OCI-M2 (cell line): ENCODE results near the gene LEKR1.
"Not testable (repeated sequence)": the region's sequence is repeated elsewhere in the genome, so short reads cannot be mapped to it uniquely, and the experiment has no call there.

ENCODE experiments used
- DNase-seq: peaks from one replicate; lab custom pipeline; 2025; ENCODE audit not compliant: unreplicated experiment; lab: John Stamatoyannopoulos, UW

Gene LEKR1

GRCh38 chr3:156897851-156898250, 71.7 kb downstream of the LEKR1 start:
- DNase-seq, result not testable (repeated sequence)

- DNase-seq, result no peak
Measured at GRCh38 chr3:156898296-156898880, 72.2 kb downstream of the LEKR1 start.

GRCh38 chr3:156899951-156900350, 73.8 kb downstream of the LEKR1 start:
- no peak for DNase-seq

GRCh38 chr3:156902916-156903315, 76.8 kb downstream of the LEKR1 start:
- no peak for DNase-seq

- DNase-seq, result no peak
Measured at GRCh38 chr3:156906275-156906674, 80.1 kb downstream of the LEKR1 start.

GRCh38 chr3:156908398-156908797, 82.2 kb downstream of the LEKR1 start:
- no peak for DNase-seq

GRCh38 chr3:156910022-156910421, 83.9 kb downstream of the LEKR1 start:
- no peak for DNase-seq

GRCh38 chr3:156910831-156911230, 84.7 kb downstream of the LEKR1 start:
- not testable (repeated sequence) for DNase-seq

- DNase-seq, result not testable (repeated sequence)
Measured at GRCh38 chr3:156914300-156914699, 88.1 kb downstream of the LEKR1 start.

GRCh38 chr3:156915372-156915771, 89.2 kb downstream of the LEKR1 start:
- no peak for DNase-seq

GRCh38 chr3:156918746-156919145, 92.6 kb downstream of the LEKR1 start:
- no peak for DNase-seq

- DNase-seq, result no peak
Measured at GRCh38 chr3:156919818-156920217, 93.7 kb downstream of the LEKR1 start.

- no peak for DNase-seq
Measured at GRCh38 chr3:156920399-156920798, 94.2 kb downstream of the LEKR1 start.

GRCh38 chr3:156923349-156923748, 97.2 kb downstream of the LEKR1 start:
- no peak for DNase-seq

- no peak for DNase-seq
Measured at GRCh38 chr3:156938724-156939123, 112.6 kb downstream of the LEKR1 start.

- DNase-seq, result no peak
Measured at GRCh38 chr3:156939315-156939714, 113.2 kb downstream of the LEKR1 start.

GRCh38 chr3:156941311-156941710, 115.2 kb downstream of the LEKR1 start:
- DNase-seq, result no peak

- DNase-seq, result no peak
Measured at GRCh38 chr3:156948402-156949210, 122.5 kb downstream of the LEKR1 start.

- DNase-seq, result no peak
Measured at GRCh38 chr3:156952011-156952410, 125.9 kb downstream of the LEKR1 start.

- DNase-seq, result no peak
Measured at GRCh38 chr3:156957715-156958114, 131.6 kb downstream of the LEKR1 start.

- DNase-seq, result no peak
Measured at GRCh38 chr3:156963096-156963495, 136.9 kb downstream of the LEKR1 start.

- DNase-seq, result no peak
Measured at GRCh38 chr3:156964577-156964976, 138.4 kb downstream of the LEKR1 start.

GRCh38 chr3:156966349-156966748, 140.2 kb downstream of the LEKR1 start:
- DNase-seq, result not testable (repeated sequence)
